DND-41 (cell line): ENCODE measurements around the gene PCDHB7.

Experiments used
- EZH2 ChIP-seq: IDR thresholded peaks from 3 replicates; pipeline ENCODE4 v1.6.1; 2012; ENCODE audit warnings: borderline replicate concordance, low read depth, mild to moderate bottlenecking, moderate library complexity, low read length, inconsistent platforms; ENCODE audit not compliant: severe bottlenecking
- TF ChIP-seq, protein P1 (sequence below): IDR thresholded peaks from 2 replicates; pipeline ENCODE4 v1.5.1; 2012; ENCODE audit warnings: borderline replicate concordance, low read length, moderate library complexity, mild to moderate bottlenecking; ENCODE audit not compliant: poor library complexity, severe bottlenecking; ENCODE audit errors: extremely low read depth

DNA sequence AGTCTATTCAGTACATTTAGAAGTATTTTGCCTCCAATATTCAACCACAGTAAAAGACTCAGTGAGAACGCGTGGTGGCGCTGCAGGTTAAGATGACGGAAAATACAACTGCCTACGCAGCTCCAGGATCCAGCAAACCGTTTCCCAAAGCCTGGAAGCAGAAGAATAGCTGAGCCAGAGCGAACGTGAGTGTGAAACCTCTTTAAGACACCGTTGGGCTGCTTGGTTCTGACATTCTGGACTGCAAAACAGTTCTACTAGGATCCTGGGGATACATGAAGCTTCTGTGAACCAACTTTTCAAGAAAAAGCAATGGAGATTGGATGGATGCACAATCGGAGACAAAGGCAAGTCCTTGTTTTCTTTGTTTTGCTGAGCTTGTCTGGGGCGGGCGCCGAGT is 9.8 kb downstream of the PCDHB7 start, which contains the start of gene PCDHB16:
- TF ChIP-seq, protein P1, sequence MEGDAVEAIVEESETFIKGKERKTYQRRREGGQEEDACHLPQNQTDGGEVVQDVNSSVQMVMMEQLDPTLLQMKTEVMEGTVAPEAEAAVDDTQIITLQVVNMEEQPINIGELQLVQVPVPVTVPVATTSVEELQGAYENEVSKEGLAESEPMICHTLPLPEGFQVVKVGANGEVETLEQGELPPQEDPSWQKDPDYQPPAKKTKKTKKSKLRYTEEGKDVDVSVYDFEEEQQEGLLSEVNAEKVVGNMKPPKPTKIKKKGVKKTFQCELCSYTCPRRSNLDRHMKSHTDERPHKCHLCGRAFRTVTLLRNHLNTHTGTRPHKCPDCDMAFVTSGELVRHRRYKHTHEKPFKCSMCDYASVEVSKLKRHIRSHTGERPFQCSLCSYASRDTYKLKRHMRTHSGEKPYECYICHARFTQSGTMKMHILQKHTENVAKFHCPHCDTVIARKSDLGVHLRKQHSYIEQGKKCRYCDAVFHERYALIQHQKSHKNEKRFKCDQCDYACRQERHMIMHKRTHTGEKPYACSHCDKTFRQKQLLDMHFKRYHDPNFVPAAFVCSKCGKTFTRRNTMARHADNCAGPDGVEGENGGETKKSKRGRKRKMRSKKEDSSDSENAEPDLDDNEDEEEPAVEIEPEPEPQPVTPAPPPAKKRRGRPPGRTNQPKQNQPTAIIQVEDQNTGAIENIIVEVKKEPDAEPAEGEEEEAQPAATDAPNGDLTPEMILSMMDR, result no peak
- TF ChIP-seq EZH2, result no peak
